ENCODE measurements around the gene CCDC138. TPM values are rescaled to one million over a fixed set of nuclear protein-coding genes. Genes with fewer than 3 reads are reported as not detected.
"Not testable (repeated sequence)": the region's sequence is repeated elsewhere in the genome, so short reads cannot be mapped to it uniquely, and the experiment has no call there.

The CCDC138 gene, protein sequence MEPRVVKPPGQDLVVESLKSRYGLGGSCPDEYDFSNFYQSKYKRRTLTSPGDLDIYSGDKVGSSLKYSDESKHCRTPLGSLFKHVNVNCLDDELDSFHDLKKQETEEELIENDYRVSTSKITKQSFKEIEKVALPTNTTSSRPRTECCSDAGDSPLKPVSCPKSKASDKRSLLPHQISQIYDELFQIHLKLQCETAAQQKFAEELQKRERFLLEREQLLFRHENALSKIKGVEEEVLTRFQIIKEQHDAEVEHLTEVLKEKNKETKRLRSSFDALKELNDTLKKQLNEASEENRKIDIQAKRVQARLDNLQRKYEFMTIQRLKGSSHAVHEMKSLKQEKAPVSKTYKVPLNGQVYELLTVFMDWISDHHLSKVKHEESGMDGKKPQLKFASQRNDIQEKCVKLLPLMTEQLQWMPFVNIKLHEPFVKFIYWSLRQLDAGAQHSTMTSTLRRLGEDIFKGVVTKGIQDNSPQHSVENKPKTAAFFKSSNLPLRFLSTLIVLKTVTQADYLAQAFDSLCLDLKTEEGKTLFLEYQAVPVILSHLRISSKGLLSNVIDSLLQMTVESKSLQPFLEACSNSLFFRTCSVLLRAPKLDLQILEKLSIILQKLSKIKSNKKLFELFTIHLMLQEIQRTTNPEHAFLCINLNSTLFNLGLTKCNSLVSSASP
- total RNA-seq, result 2.9 to 5.9 TPM (median 4.1 TPM) in 3 replicates
- long read RNA-seq, partial matches to known transcripts, result 0 of 8 reads
- long read RNA-seq, other reads (novel, unspliced or antisense), result 5 of 8 reads

DNA sequence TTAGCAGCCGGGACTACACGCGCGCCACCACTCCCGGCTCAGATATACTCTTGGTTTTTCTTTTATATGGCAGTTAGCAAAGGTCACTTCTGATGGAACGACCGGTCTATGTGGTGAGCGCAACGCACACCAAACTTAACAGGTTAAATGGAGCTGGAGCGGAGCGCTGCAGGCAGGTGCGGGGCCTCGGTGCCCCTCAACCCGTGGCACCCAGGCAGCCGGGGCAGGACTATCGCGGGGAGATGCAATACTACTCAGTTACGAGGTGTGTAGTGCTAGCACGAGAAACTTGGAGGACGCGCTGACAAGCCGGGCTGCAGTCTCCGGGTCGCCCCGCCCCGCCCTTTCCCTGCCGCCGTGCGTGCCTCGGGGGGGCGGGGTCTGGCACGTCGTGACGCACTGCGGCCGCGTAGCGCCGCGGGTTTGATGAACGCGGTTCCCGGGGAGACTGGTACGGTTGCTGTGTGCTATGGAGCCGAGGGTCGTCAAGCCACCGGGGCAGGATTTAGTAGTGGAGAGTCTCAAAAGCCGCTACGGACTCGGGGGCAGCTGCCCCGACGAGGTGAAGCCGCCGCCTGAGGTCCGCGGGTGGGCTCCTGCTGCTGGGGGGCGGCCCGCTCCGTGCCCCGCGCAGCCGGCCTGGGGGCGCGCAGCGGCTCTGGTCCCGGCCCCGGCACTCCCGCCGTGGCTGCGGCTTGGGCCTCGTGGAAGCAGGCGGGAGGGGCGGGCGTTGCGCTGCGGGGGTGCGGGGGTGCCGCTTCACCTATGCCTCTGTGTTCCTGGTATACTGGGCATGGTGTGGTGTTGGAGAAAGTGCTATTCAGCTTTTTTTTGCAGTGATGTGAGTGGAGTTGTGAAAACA lies at the start of gene CCDC138:
CCDC138 (plus strand) TSS at position 418 of the 862 bp plus-strand sequence; CDS start at position 470, 52 bp downstream.
- peaks cover 10% of the 10 kb centered on the region for H3K36me3 Mint-ChIP-seq (ENCODE audit: low read depth)
- H3K9me3 Mint-ChIP-seq (ENCODE audit: low read depth), result no peaks in the 10 kb centered on the region
- H3K27me3 Mint-ChIP-seq (ENCODE audit: low read depth), result no peaks in the 10 kb centered on the region
- peak within 1 kb of the TSS; percentile 99 for H3K27ac Mint-ChIP-seq (ENCODE audit: unreplicated experiment)
- peaks cover 15% of the 10 kb centered on the region for H3K4me1 Mint-ChIP-seq (ENCODE audit: low read depth)
- peak within 1 kb of the TSS; percentile 99 for H3K4me3 Mint-ChIP-seq (ENCODE audit: unreplicated experiment)
- peak; percentile 92 for DNase-seq (ENCODE audit: low spot score)
- TF ChIP-seq, protein P1, sequence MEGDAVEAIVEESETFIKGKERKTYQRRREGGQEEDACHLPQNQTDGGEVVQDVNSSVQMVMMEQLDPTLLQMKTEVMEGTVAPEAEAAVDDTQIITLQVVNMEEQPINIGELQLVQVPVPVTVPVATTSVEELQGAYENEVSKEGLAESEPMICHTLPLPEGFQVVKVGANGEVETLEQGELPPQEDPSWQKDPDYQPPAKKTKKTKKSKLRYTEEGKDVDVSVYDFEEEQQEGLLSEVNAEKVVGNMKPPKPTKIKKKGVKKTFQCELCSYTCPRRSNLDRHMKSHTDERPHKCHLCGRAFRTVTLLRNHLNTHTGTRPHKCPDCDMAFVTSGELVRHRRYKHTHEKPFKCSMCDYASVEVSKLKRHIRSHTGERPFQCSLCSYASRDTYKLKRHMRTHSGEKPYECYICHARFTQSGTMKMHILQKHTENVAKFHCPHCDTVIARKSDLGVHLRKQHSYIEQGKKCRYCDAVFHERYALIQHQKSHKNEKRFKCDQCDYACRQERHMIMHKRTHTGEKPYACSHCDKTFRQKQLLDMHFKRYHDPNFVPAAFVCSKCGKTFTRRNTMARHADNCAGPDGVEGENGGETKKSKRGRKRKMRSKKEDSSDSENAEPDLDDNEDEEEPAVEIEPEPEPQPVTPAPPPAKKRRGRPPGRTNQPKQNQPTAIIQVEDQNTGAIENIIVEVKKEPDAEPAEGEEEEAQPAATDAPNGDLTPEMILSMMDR (IDR thresholded peaks at IDR 0.05), result no peak

DNA sequence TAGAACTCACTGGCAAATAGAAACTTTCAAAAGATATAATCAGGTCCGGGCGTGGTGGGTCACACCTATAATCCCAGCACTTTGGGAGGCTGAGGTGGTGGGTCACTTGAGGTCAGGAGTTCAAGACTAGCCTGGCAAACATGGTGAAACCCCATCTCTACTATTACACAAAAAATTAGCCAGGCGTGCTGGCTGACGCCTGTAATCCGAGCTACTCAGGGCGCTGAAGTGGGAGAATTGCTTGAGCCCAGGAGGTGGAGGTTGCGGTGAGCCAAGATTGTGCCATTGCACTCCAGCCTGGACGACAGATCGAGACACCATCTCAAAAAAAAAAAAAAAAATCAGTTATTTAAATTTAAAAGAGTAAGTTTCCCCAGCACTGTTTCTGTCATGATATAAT lies 28.6 kb upstream of the CCDC138 start:
- peaks cover 16% of the 10 kb centered on the region for H3K36me3 Mint-ChIP-seq (ENCODE audit: low read depth)
- not testable (repeated sequence) for H3K4me3 Mint-ChIP-seq (ENCODE audit: unreplicated experiment)

GRCh38 chr2:108762618-108763017 lies 24.0 kb upstream of the CCDC138 start:
- not testable (repeated sequence) for H3K27ac Mint-ChIP-seq (ENCODE audit: unreplicated experiment); DNase-seq (ENCODE audit: low spot score); H3K9me3 Mint-ChIP-seq (ENCODE audit: low read depth); H3K27me3 Mint-ChIP-seq (ENCODE audit: low read depth); H3K4me1 Mint-ChIP-seq (ENCODE audit: low read depth); H3K4me3 Mint-ChIP-seq (ENCODE audit: unreplicated experiment)
- peaks cover 28% of the 10 kb centered on the region for H3K36me3 Mint-ChIP-seq (ENCODE audit: low read depth)

More for the DNA sequence above, 28.6 kb upstream of the CCDC138 start:
- H3K9me3 Mint-ChIP-seq (ENCODE audit: low read depth); H3K4me1 Mint-ChIP-seq (ENCODE audit: low read depth); H3K27ac Mint-ChIP-seq (ENCODE audit: unreplicated experiment); H3K27me3 Mint-ChIP-seq (ENCODE audit: low read depth); DNase-seq (ENCODE audit: low spot score): not testable (repeated sequence)

DNA sequence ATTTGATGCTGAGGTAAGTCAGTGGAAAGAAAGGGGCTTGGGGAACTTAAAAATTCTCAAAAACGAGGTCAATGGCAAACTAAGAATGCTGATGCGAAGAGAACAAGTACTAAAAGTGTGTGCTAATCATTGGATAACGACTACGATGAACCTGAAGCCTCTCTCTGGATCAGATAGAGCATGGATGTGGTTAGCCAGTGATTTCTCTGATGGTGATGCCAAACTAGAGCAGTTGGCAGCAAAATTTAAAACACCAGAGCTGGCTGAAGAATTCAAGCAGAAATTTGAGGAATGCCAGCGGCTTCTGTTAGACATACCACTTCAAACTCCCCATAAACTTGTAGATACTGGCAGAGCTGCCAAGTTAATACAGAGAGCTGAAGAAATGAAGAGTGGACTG lies 19.9 kb upstream of the CCDC138 start:
- not testable (repeated sequence) for DNase-seq (ENCODE audit: low spot score); H3K4me3 Mint-ChIP-seq (ENCODE audit: unreplicated experiment); H3K4me1 Mint-ChIP-seq (ENCODE audit: low read depth); H3K27ac Mint-ChIP-seq (ENCODE audit: unreplicated experiment); H3K9me3 Mint-ChIP-seq (ENCODE audit: low read depth); H3K27me3 Mint-ChIP-seq (ENCODE audit: low read depth)
- peaks cover 36% of the 10 kb centered on the region for H3K36me3 Mint-ChIP-seq (ENCODE audit: low read depth)

GRCh38 chr2:108767859-108768258 lies 18.7 kb upstream of the CCDC138 start:
- not testable (repeated sequence) for H3K27ac Mint-ChIP-seq (ENCODE audit: unreplicated experiment); H3K4me3 Mint-ChIP-seq (ENCODE audit: unreplicated experiment); H3K4me1 Mint-ChIP-seq (ENCODE audit: low read depth); DNase-seq (ENCODE audit: low spot score); H3K9me3 Mint-ChIP-seq (ENCODE audit: low read depth); H3K27me3 Mint-ChIP-seq (ENCODE audit: low read depth)
- H3K36me3 Mint-ChIP-seq (ENCODE audit: low read depth), result peaks cover 43% of the 10 kb centered on the region

GRCh38 chr2:108776475-108776874 lies 10.1 kb upstream of the CCDC138 start:
- H3K27ac Mint-ChIP-seq (ENCODE audit: unreplicated experiment), result no peak overlapping the region
- no peak for DNase-seq (ENCODE audit: low spot score)
- no peak overlapping the region for H3K4me3 Mint-ChIP-seq (ENCODE audit: unreplicated experiment)
- no peaks in the 10 kb centered on the region for H3K27me3 Mint-ChIP-seq (ENCODE audit: low read depth)
- no peaks in the 10 kb centered on the region for H3K4me1 Mint-ChIP-seq (ENCODE audit: low read depth)
- H3K36me3 Mint-ChIP-seq (ENCODE audit: low read depth), result peaks cover 26% of the 10 kb centered on the region
- no peaks in the 10 kb centered on the region for H3K9me3 Mint-ChIP-seq (ENCODE audit: low read depth)
- TF ChIP-seq, protein P1 (IDR thresholded peaks at IDR 0.05), result no peak

Measured in chondrocyte (in vitro differentiated cells).